SK-N-SH treated with all-trans-retinoic acid at 6 μM for 48 hours (cell line): Measurements from ENCODE around the gene SLC25A23.

Source experiments
- ISL1 ChIP-seq: fragments of 250-450 bp; sonication (Bioruptor Pico); IDR thresholded peaks from 2 replicates; pipeline ENCODE4 v2.1.2; 2022; ENCODE audit warnings: mild to moderate bottlenecking, moderate library complexity
- PATZ1 ChIP-seq: fragments of 250-450 bp; sonication (Bioruptor Pico); IDR thresholded peaks from 2 replicates; pipeline ENCODE4 v1.8.0; 2020; ENCODE audit warnings: mild to moderate bottlenecking, moderate library complexity, borderline replicate concordance
- SNAI2 ChIP-seq: fragments of 250-450 bp; sonication (Bioruptor Pico); IDR thresholded peaks from 2 replicates; pipeline ENCODE4 v1.5.0; 2020; ENCODE audit warnings: mild to moderate bottlenecking, moderate library complexity
- TSHZ2 ChIP-seq: fragments of 250-450 bp; sonication (Bioruptor Pico); IDR thresholded peaks from 2 replicates; pipeline ENCODE4 v1.5.0; 2020; ENCODE audit warnings: mild to moderate bottlenecking, moderate library complexity
- ZFP30 ChIP-seq: fragments of 450-650 bp; formaldehyde crosslinking; IDR thresholded peaks from 2 replicates; pipeline ENCODE4 v1.5.0; 2022; ENCODE audit warnings: mild to moderate bottlenecking, moderate library complexity
- ZNF70 ChIP-seq: fragments of 450-650 bp; formaldehyde crosslinking; IDR thresholded peaks from 2 replicates; pipeline ENCODE4 v1.5.0; 2020; ENCODE audit warnings: mild to moderate bottlenecking, moderate library complexity

GRCh38 chr19:6425732-6426620 is 33.6 kb downstream of the SLC25A23 start:
- TF ChIP-seq TSHZ2 (CRISPR knock-in tag) (no peak), ZFP30 (CRISPR knock-in tag) (no peak), ZNF70 (no peak), ISL1 (CRISPR knock-in tag) (no peak), SNAI2 (CRISPR knock-in tag) (no peak), PATZ1 (CRISPR knock-in tag) (no peak)
